Mesendoderm (in vitro differentiated cells): Measurements from ENCODE around the gene LBX1.

Experiments
- DNase-seq: peaks from one replicate; pipeline ENCODE4 v3.0.0; 2013
- H2AK5ac ChIP-seq: 2 replicates; pipeline ENCODE4 v1.6.1; 2013; ENCODE audit warnings: low read length, inconsistent platforms
- H2BK120ac ChIP-seq: 2 replicates; pipeline ENCODE4 v1.6.1; 2013; ENCODE audit warnings: low read depth, mild to moderate bottlenecking, low read length, moderate library complexity, mixed read lengths
- H2BK15ac ChIP-seq: replicated peaks from 2 replicates; pipeline ENCODE4 v1.6.1; 2013; ENCODE audit warnings: low read depth, mild to moderate bottlenecking, moderate library complexity
- H2BK5ac ChIP-seq: 2 replicates; pipeline ENCODE4 v1.6.1; 2013; ENCODE audit warnings: low read length, inconsistent platforms
- H3K18ac ChIP-seq: 2 replicates; pipeline ENCODE4 v1.6.1; 2013; ENCODE audit warnings: mild to moderate bottlenecking, low read length, mixed read lengths
- H3K23ac ChIP-seq: one replicate; pipeline ENCODE4 v1.6.1; 2013; ENCODE audit warnings: low read length
- H3K27ac ChIP-seq: 2 replicates; pipeline ENCODE4 v1.5.1; 2013; ENCODE audit warnings: low read depth, mild to moderate bottlenecking, inconsistent platforms, low read length, moderate library complexity
- H3K27me3 ChIP-seq: 2 replicates; pipeline ENCODE4 v1.6.1; 2013; ENCODE audit warnings: low read length, control low read depth, mild to moderate bottlenecking, inconsistent platforms; ENCODE audit not compliant: insufficient read depth, poor library complexity
- H3K36me3 ChIP-seq: 2 replicates; pipeline ENCODE4 v1.6.1; 2013; ENCODE audit warnings: low read length, inconsistent platforms; ENCODE audit not compliant: control insufficient read depth, insufficient read depth
- H3K4ac ChIP-seq: one replicate; pipeline ENCODE4 v1.6.1; 2013; ENCODE audit warnings: low read depth, mild to moderate bottlenecking, low read length, moderate library complexity
- H3K4me1 ChIP-seq: 2 replicates; pipeline ENCODE4 v1.6.1; 2013; ENCODE audit warnings: low read depth, low read length, inconsistent platforms; ENCODE audit not compliant: control insufficient read depth
- H3K4me2 ChIP-seq: 2 replicates; pipeline ENCODE4 v1.6.1; 2013; ENCODE audit warnings: low read length
- H3K4me3 ChIP-seq: 2 replicates; pipeline ENCODE4 v1.5.1; 2013; ENCODE audit warnings: mild to moderate bottlenecking, low read length
- H3K56ac ChIP-seq: one replicate; pipeline ENCODE4 v1.6.1; 2013; ENCODE audit warnings: low read length
- H3K79me1 ChIP-seq: 2 replicates; pipeline ENCODE4 v1.6.1; 2013; ENCODE audit warnings: low read length, inconsistent platforms
- H3K79me2 ChIP-seq: 2 replicates; pipeline ENCODE4 v1.6.1; 2013; ENCODE audit warnings: mild to moderate bottlenecking, low read length; ENCODE audit not compliant: control insufficient read depth, insufficient read depth
- H3K9ac ChIP-seq: 2 replicates; pipeline ENCODE4 v1.6.1; 2013; ENCODE audit warnings: low read length, inconsistent platforms
- H4K5ac ChIP-seq: one replicate; pipeline ENCODE4 v1.6.1; 2013; ENCODE audit warnings: low read length
- H4K8ac ChIP-seq: one replicate; pipeline ENCODE4 v1.6.1; 2013; ENCODE audit warnings: low read depth, mild to moderate bottlenecking, control low read depth, low read length, moderate library complexity
- WGBS: extraction: QIAGEN DNeasy Blood & Tissue Kit; methylation state at CpG from one replicate; pipeline ENCODE4 v1.1.7; 2013; ENCODE audit warnings: low lambda C conversion rate, missing lambda C conversion rate; ENCODE audit not compliant: insufficient coverage; ENCODE audit errors: extremely low coverage; 5-methylcytosine and 5-hydroxymethylcytosine counted together

Gene LBX1

GRCh38 chr10:101225846-101226421, 3.3 kb downstream of the LBX1 start:
- no peak overlapping the region for H4K5ac ChIP-seq

DNA sequence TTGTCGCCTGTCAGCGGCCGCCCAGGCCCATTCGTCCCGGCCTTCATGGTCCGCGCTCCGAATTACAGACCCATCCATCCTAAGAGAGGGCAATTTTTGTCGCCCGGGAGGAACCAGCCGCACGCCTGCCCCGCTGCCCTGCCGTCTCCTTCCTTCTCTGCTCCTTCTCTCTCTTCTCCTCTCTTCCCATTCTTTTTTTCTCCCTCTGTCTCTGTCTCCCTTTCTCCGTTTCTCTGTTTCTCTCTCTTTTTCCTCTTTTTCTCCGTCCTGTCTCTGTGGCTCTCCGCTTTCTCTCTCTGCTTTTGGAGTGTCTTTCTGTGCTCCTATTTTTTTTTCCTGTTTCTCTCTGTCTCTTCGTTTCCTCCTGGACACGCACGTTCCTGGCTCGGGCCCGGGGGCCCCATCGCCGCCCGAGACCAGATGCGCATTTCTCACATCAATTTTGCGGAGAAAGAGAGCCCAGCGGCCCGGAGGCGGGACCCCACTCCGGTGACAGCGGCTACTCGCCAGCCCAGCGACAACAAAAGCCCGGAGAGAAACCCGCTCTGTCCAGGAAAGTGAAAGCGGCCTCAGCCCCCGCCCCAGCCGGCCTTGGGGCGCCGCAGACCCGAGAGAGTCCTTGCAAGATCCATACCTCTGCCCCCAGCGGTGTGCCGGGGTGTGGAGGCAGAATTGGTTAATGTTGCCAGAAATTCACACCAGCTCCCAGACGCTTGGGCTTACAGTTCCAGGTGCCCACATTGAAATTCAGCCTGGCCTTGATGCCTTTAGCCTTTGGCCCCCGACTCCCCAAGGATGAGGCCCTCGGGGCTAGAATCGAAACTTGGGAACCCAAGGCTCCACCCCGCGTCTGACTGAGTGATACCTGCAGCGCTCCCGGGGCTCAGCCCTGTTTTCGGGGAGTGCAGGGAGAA, 4.1 kb downstream of the LBX1 start:
- Histone ChIP-seq H2BK15ac (no peak overlapping the region), H3K23ac (no peak overlapping the region), H3K4me2 (no peak overlapping the region), H3K36me3 (no peaks in the 10 kb centered on the region), H3K56ac (no peak overlapping the region), H2AK5ac (no peak overlapping the region), H3K4me1 (no peaks in the 10 kb centered on the region), H2BK120ac (no peak overlapping the region), H4K5ac (no peak overlapping the region), H3K27ac (no peak overlapping the region), H3K9ac (no peak overlapping the region), H4K8ac (no peak overlapping the region), H3K79me2 (no peaks in the 10 kb centered on the region), H3K4ac (no peak overlapping the region), H3K4me3 (no peak overlapping the region), H3K27me3 (peaks cover 96% of the 10 kb centered on the region), H2BK5ac (no peak overlapping the region), H3K18ac (no peak overlapping the region), H3K79me1 (no peaks in the 10 kb centered on the region)
- peak; percentile 61 for DNase-seq
- no CpG with 5 or more reads among the region's 53 CpGs for WGBS

More at GRCh38 chr10:101225846-101226421, 3.3 kb downstream of the LBX1 start:
- no peak overlapping the region for H3K27ac ChIP-seq
- no peaks in the 10 kb centered on the region for H3K4me1 ChIP-seq
- peaks cover 95% of the 10 kb centered on the region for H3K27me3 ChIP-seq
- no peak overlapping the region for H3K9ac ChIP-seq
- H3K4me3 ChIP-seq, result no peak overlapping the region
- H2AK5ac ChIP-seq, result no peak overlapping the region
- no peak overlapping the region for H2BK15ac ChIP-seq
- H4K8ac ChIP-seq, result no peak overlapping the region
- no peaks in the 10 kb centered on the region for H3K36me3 ChIP-seq
- H3K23ac ChIP-seq, result peak overlapping the region; percentile 80
- no CpG with 5 or more reads among the region's 23 CpGs for WGBS
- DNase-seq, result no peak
- no peak overlapping the region for H3K4ac ChIP-seq
- no peak overlapping the region for H2BK5ac ChIP-seq
- no peaks in the 10 kb centered on the region for H3K79me1 ChIP-seq
- no peaks in the 10 kb centered on the region for H3K79me2 ChIP-seq
- no peak overlapping the region for H2BK120ac ChIP-seq
- no peak overlapping the region for H3K56ac ChIP-seq
- H3K18ac ChIP-seq, result no peak overlapping the region
- no peak overlapping the region for H3K4me2 ChIP-seq

- Histone ChIP-seq H2BK15ac (no peak overlapping the region), H4K8ac (no peak overlapping the region), H4K5ac (no peak overlapping the region), H3K79me2 (no peaks in the 10 kb centered on the region), H3K4ac (no peak overlapping the region), H2BK120ac (no peak overlapping the region), H3K18ac (no peak overlapping the region), H2AK5ac (no peak overlapping the region), H3K9ac (no peak overlapping the region), H3K27ac (no peak overlapping the region), H3K4me3 (no peak overlapping the region), H3K56ac (no peak overlapping the region), H2BK5ac (no peak overlapping the region), H3K23ac (no peak overlapping the region), H3K79me1 (no peaks in the 10 kb centered on the region), H3K4me1 (no peaks in the 10 kb centered on the region), H3K27me3 (peaks cover 96% of the 10 kb centered on the region), H3K4me2 (no peak overlapping the region), H3K36me3 (no peaks in the 10 kb centered on the region)
- 100% methylated on average over 1 of the region's 71 CpGs for WGBS
- DNase-seq, result no peak
These were observed 5.0 kb downstream of the LBX1 start for GRCh38 chr10:101224060-101224909.

- Histone ChIP-seq H3K4ac (no peak overlapping the region), H2BK15ac (no peak overlapping the region), H3K4me2 (no peak overlapping the region), H3K79me2 (no peaks in the 10 kb centered on the region), H3K4me3 (no peak overlapping the region), H4K5ac (no peak overlapping the region), H2AK5ac (no peak overlapping the region), H3K79me1 (no peaks in the 10 kb centered on the region), H3K27ac (no peak overlapping the region), H3K23ac (peak overlapping the region; percentile 80), H2BK5ac (no peak overlapping the region), H3K56ac (no peak overlapping the region), H4K8ac (no peak overlapping the region), H3K9ac (no peak overlapping the region), H3K4me1 (no peaks in the 10 kb centered on the region), H3K18ac (no peak overlapping the region), H3K27me3 (peaks cover 96% of the 10 kb centered on the region), H3K36me3 (no peaks in the 10 kb centered on the region), H2BK120ac (no peak overlapping the region)
- peak; percentile 56 for DNase-seq
- no CpG with 5 or more reads among the region's 50 CpGs for WGBS
These were observed 5.8 kb downstream of the LBX1 start for GRCh38 chr10:101223274-101224059.

- no peaks in the 10 kb centered on the region for H3K36me3 ChIP-seq
- H3K79me1 ChIP-seq, result no peaks in the 10 kb centered on the region
- no peak overlapping the region for H2AK5ac ChIP-seq
- no peaks in the 10 kb centered on the region for H3K4me1 ChIP-seq
- no peak overlapping the region for H3K56ac ChIP-seq
- no peak overlapping the region for H4K5ac ChIP-seq
- H3K79me2 ChIP-seq, result no peaks in the 10 kb centered on the region
- no peak overlapping the region for H3K27ac ChIP-seq
- no CpG with 5 or more reads among the region's 42 CpGs for WGBS
- H3K9ac ChIP-seq, result no peak overlapping the region
- H3K4me3 ChIP-seq, result no peak overlapping the region
- peaks cover 94% of the 10 kb centered on the region for H3K27me3 ChIP-seq
- no peak overlapping the region for H2BK15ac ChIP-seq
- DNase-seq, result no peak
- H2BK120ac ChIP-seq, result no peak overlapping the region
- H3K4ac ChIP-seq, result no peak overlapping the region
- no peak overlapping the region for H4K8ac ChIP-seq
- peak overlapping the region; percentile 80 for H3K23ac ChIP-seq
- no peak overlapping the region for H3K18ac ChIP-seq
- no peak overlapping the region for H3K4me2 ChIP-seq
- H2BK5ac ChIP-seq, result no peak overlapping the region
These were observed 6.5 kb downstream of the LBX1 start for GRCh38 chr10:101222683-101223273.
